Putamen (tissue), 1 donor: ENCODE data around the gene DNPEP.

Source experiments
- DNase-seq: peaks from one replicate; pipeline ENCODE4 v3.0.0-alpha.2; 2016; ENCODE audit warnings: low spot score

DNPEP gene

GRCh38 chr2:219387306-219388120 lies at the start of gene DNPEP:
DNPEP (minus strand) TSS chr2:219387912; CDS start chr2:219387794, 118 bp downstream.
- DNase-seq = peak; percentile 95

GRCh38 chr2:219437141-219437540 lies 49.4 kb upstream of the DNPEP start:
- DNase-seq = no peak

GRCh38 chr2:219436491-219436890 lies 48.8 kb upstream of the DNPEP start:
- no peak for DNase-seq

- no peak for DNase-seq
These were observed 48.0 kb upstream of the DNPEP start for GRCh38 chr2:219435701-219436100.

- DNase-seq = no peak
These were observed 47.2 kb upstream of the DNPEP start, which contains the start of gene SPEG for GRCh38 chr2:219434718-219435525. SPEG (plus strand) TSS chr2:219434843; CDS start chr2:219434978, 135 bp downstream.

GRCh38 chr2:219434468-219434717 lies 46.7 kb upstream of the DNPEP start:
- no peak for DNase-seq

- DNase-seq = no peak
These were observed 46.2 kb upstream of the DNPEP start for GRCh38 chr2:219433666-219434467.

GRCh38 chr2:219430633-219431615 lies 43.2 kb upstream of the DNPEP start:
- peak; percentile 14 for DNase-seq

- no peak for DNase-seq
These were observed 42.4 kb upstream of the DNPEP start for GRCh38 chr2:219429958-219430606.

- DNase-seq = no peak
These were observed 40.8 kb upstream of the DNPEP start for GRCh38 chr2:219428469-219428868.

GRCh38 chr2:219426534-219427136 lies 38.9 kb upstream of the DNPEP start:
- DNase-seq = no peak

GRCh38 chr2:219426068-219426443 lies 38.3 kb upstream of the DNPEP start:
- no peak for DNase-seq

GRCh38 chr2:219425238-219426067 lies 37.7 kb upstream of the DNPEP start:
- DNase-seq = no peak

- no peak for DNase-seq
These were observed 36.1 kb upstream of the DNPEP start for GRCh38 chr2:219423652-219424377.

GRCh38 chr2:219422952-219423534 lies 35.3 kb upstream of the DNPEP start:
- no peak for DNase-seq

- no peak for DNase-seq
These were observed 33.6 kb upstream of the DNPEP start for GRCh38 chr2:219421323-219421722.

- DNase-seq = no peak
These were observed 33.0 kb upstream of the DNPEP start for GRCh38 chr2:219420687-219421086.
